Large intestine (tissue), 3 donors: ENCODE results near the gene OAS2. TPM values are rescaled to one million over a fixed set of nuclear protein-coding genes. Genes with fewer than 3 reads are reported as not detected.

Experiments
- DNase-seq, 2 donors: peaks; one replicate each; pipeline versions ENCODE4 v3.0.0 to v3.0.0-alpha.2; 2013
- H3K27ac ChIP-seq: one replicate; pipeline ENCODE4 v1.5.1; 2013; ENCODE audit warnings: low read length
- H3K27me3 ChIP-seq: 2 replicates; pipeline ENCODE4 v1.6.1; 2013; ENCODE audit warnings: low read length; ENCODE audit not compliant: control insufficient read depth, insufficient read depth
- H3K36me3 ChIP-seq: 2 replicates; pipeline ENCODE4 v1.6.1; 2013; ENCODE audit warnings: low read length; ENCODE audit not compliant: control insufficient read depth, insufficient read depth
- H3K4me1 ChIP-seq: one replicate; pipeline ENCODE4 v1.6.1; 2013; ENCODE audit warnings: low read length; ENCODE audit not compliant: control insufficient read depth, insufficient read depth
- H3K4me3 ChIP-seq: one replicate; pipeline ENCODE4 v1.5.1; 2013; ENCODE audit warnings: low read length
- H3K9me3 ChIP-seq: one replicate; pipeline ENCODE4 v1.6.1; 2013; ENCODE audit warnings: mild to moderate bottlenecking, low read depth, low read length, moderate library complexity; ENCODE audit not compliant: control insufficient read depth
- WGBS: methylation state at CpG from one replicate; pipeline ENCODE4 v1.1.5; 2013; ENCODE audit warnings: low lambda C conversion rate; ENCODE audit not compliant: insufficient coverage; 5-methylcytosine and 5-hydroxymethylcytosine counted together
- polyA plus RNA-seq: library from polyadenylated mRNA; unstranded; fragments of 120-200 nt; gene quantifications from one replicate; pipeline ENCODE4 v1.2.1, GENCODE V29; 2013

The OAS2 gene
- polyA plus RNA-seq, 1 donor, result 2.9 TPM

GRCh38 chr12:113010701-113011100, 32.4 kb downstream of the OAS2 start:
- H3K36me3 ChIP-seq, result no peaks in the 10 kb centered on the region
- H3K27ac ChIP-seq, result no peak overlapping the region
- no CpG with 5 or more reads among the region's 2 CpGs for WGBS
- peaks cover 3% of the 10 kb centered on the region for H3K27me3 ChIP-seq
- no peaks in the 10 kb centered on the region for H3K9me3 ChIP-seq
- no peaks in the 10 kb centered on the region for H3K4me1 ChIP-seq
- DNase-seq, result no peak
- no peak overlapping the region for H3K4me3 ChIP-seq

- Histone ChIP-seq H3K27me3 (peaks cover 4% of the 10 kb centered on the region), H3K4me3 (no peak overlapping the region), H3K36me3 (no peaks in the 10 kb centered on the region), H3K27ac (no peak overlapping the region), H3K9me3 (no peaks in the 10 kb centered on the region), H3K4me1 (no peaks in the 10 kb centered on the region)
- no CpG with 5 or more reads among the region's 9 CpGs for WGBS
- DNase-seq, result no peak
Observed at GRCh38 chr12:113014565-113014964, 36.2 kb downstream of the OAS2 start.

GRCh38 chr12:113016796-113017195, 38.5 kb downstream of the OAS2 start:
- Histone ChIP-seq H3K4me3 (no peak overlapping the region), H3K27me3 (peaks cover 4% of the 10 kb centered on the region), H3K36me3 (no peaks in the 10 kb centered on the region), H3K4me1 (no peaks in the 10 kb centered on the region), H3K27ac (no peak overlapping the region), H3K9me3 (no peaks in the 10 kb centered on the region)
- no CpG with 5 or more reads among the region's 5 CpGs for WGBS
- DNase-seq, result no peak

- H3K4me3 ChIP-seq, result no peak overlapping the region
- no peak for DNase-seq
- no CpG with 5 or more reads among the region's 4 CpGs for WGBS
- H3K4me1 ChIP-seq, result no peaks in the 10 kb centered on the region
- H3K9me3 ChIP-seq, result no peaks in the 10 kb centered on the region
- no peaks in the 10 kb centered on the region for H3K36me3 ChIP-seq
- H3K27me3 ChIP-seq, result peaks cover 4% of the 10 kb centered on the region
- H3K27ac ChIP-seq, result no peak overlapping the region
Observed at GRCh38 chr12:113019025-113019424, 40.7 kb downstream of the OAS2 start.

GRCh38 chr12:113021500-113021899, 43.2 kb downstream of the OAS2 start:
- Histone ChIP-seq H3K27ac (no peak overlapping the region), H3K27me3 (peaks cover 3% of the 10 kb centered on the region), H3K36me3 (no peaks in the 10 kb centered on the region), H3K9me3 (no peaks in the 10 kb centered on the region), H3K4me1 (no peaks in the 10 kb centered on the region), H3K4me3 (no peak overlapping the region)
- 80% methylated on average over 1 of the region's 1 CpG for WGBS
- DNase-seq, result no peak

- H3K36me3 ChIP-seq, result no peaks in the 10 kb centered on the region
- no peaks in the 10 kb centered on the region for H3K4me1 ChIP-seq
- H3K9me3 ChIP-seq, result no peaks in the 10 kb centered on the region
- no CpG with 5 or more reads among the region's 3 CpGs for WGBS
- H3K27me3 ChIP-seq, result no peaks in the 10 kb centered on the region
- no peak for DNase-seq
- no peak overlapping the region for H3K4me3 ChIP-seq
- no peak overlapping the region for H3K27ac ChIP-seq
Observed at GRCh38 chr12:113022563-113023297, 44.4 kb downstream of the OAS2 start.

GRCh38 chr12:113027726-113028125, 49.4 kb downstream of the OAS2 start:
- no peak for DNase-seq
- no peaks in the 10 kb centered on the region for H3K36me3 ChIP-seq
- no peak overlapping the region for H3K4me3 ChIP-seq
- peaks cover 3% of the 10 kb centered on the region for H3K27me3 ChIP-seq
- no peak overlapping the region for H3K27ac ChIP-seq
- no peaks in the 10 kb centered on the region for H3K4me1 ChIP-seq
- no peaks in the 10 kb centered on the region for H3K9me3 ChIP-seq
- WGBS, result no CpG with 5 or more reads among the region's 4 CpGs

- DNase-seq, result peak; percentile 19 to 32
- 67% methylated on average over 1 of the region's 9 CpGs for WGBS
- no peaks in the 10 kb centered on the region for H3K9me3 ChIP-seq
Observed at GRCh38 chr12:113030875-113031525, 52.7 kb downstream of the OAS2 start.

GRCh38 chr12:113039911-113040445, 61.7 kb downstream of the OAS2 start:
- Histone ChIP-seq H3K36me3 (no peaks in the 10 kb centered on the region), H3K27ac (no peak overlapping the region), H3K4me1 (no peaks in the 10 kb centered on the region), H3K27me3 (no peaks in the 10 kb centered on the region), H3K4me3 (no peak overlapping the region), H3K9me3 (no peaks in the 10 kb centered on the region)
- no peak for DNase-seq
- 83% methylated on average over 1 of the region's 4 CpGs for WGBS

More at GRCh38 chr12:113030875-113031525, 52.7 kb downstream of the OAS2 start:
- Histone ChIP-seq H3K4me1 (no peaks in the 10 kb centered on the region), H3K27me3 (peaks cover 3% of the 10 kb centered on the region), H3K36me3 (no peaks in the 10 kb centered on the region), H3K27ac (no peak overlapping the region), H3K4me3 (no peak overlapping the region)

- whole genome bisulfite sequencing, result 73% methylated on average over 2 of the region's 7 CpGs
- no peaks in the 10 kb centered on the region for H3K4me1 ChIP-seq
- H3K36me3 ChIP-seq, result no peaks in the 10 kb centered on the region
- H3K4me3 ChIP-seq, result no peak overlapping the region
- no peak for DNase-seq
- no peaks in the 10 kb centered on the region for H3K9me3 ChIP-seq
- peaks cover 3% of the 10 kb centered on the region for H3K27me3 ChIP-seq
- no peak overlapping the region for H3K27ac ChIP-seq
Observed at GRCh38 chr12:113040722-113041171, 62.4 kb downstream of the OAS2 start.
